ENCODE measurements around the gene ZNF521.

The ZNF521 gene

DNA sequence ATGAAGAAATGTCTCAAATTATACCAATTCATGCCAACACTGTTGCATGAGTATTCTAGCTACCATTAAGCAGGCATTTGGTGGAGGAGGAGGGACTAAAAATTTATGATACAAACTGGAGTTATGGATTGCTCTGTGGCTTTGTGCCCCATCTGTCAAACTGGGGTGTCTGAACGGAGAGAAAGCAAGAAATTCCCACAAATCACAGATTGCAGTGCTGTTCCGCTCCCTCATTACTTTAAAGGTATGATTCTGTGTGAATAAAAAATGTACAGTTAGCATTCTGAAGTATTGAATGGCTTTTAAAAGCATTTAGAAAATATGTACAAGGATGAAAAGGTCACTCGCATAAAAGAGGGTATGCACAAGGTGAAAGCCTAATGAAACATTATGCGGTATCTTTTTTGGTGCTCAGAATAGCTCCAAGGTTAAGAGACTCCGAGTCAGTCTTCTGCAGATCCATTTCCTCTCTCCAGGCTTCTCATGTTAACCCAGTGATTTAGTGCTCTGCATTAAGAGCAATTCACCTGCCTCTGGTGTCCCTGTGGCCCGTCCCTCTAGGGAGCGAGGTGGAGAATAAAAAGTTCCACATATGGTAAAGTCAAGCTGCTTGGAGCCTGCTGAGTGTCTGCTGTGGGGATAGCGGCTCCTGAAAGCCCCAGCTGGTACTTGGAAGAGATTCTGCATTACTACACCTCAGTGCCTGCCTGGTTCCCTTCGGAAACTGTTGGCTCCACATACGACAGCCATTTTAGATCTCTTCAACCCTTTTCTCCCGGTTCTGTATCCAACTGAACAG, 184.2 kb downstream of the ZNF521 start:
- DNase-seq (ENCODE audit: low read depth) = no peak

DNA sequence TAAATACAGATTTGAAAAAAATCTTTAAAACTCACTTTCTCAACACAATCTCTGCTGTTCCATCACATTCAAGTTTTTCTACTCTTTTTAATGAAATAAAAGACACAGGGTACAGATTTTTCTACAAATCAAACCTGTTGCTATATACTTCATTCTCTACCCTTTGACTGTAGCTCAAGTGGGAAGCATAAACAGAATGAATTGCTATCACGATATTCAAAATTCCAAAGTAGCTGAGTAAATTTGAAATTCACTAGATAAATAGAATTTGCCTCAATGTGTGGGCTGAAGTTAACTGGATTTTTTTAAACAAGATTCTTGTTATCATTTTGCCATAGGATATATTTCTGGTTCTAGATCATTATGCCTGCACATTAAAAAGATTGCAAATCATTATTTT, 185.9 kb downstream of the ZNF521 start:
- DNase-seq (ENCODE audit: low read depth) = no peak

DNA sequence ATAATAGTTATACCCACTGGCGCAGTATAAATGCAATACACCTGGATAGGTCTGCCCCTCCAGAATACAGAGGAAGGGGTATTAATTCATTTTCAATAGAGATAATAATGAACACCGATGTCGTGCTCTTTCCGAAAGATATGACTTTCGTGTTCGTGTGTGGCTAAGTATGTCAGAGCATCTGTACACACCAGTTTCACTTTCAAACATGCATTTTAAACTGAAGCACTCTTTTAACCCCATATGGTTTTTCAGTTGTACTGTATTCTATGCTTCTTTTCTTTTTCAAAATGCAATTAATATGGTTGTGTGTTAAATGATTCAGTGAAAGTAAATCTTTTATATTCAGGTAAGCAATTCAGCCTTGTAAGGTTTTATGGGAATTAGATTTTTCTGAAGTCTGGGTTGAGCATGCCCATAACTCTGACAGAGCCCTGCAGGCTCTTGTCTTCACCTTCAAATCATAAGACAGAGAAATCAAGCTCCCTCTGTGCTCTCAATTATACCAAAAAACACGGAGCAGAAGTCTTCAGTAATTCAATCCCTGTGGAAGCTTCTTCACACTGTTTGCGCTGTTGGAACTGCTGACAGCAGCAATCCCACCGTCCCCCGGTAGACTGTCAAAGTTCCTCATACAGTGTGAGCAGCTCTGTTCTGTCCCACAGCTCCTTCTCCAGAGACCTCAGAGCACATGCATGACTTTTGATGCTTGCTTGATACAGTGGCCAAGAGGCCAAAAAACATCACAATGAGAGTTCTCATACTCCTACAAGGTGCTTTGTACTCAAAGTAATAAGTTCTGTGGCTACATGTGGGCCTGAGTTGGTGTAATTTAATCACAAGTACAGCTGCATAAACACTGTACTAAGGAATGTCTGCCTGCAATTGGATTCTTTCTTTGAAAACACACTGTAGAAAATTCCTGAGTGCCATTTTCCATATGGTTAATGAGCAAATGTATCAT, 186.8 kb downstream of the ZNF521 start:
- DNase-seq (ENCODE audit: low read depth) = no peak

DNA sequence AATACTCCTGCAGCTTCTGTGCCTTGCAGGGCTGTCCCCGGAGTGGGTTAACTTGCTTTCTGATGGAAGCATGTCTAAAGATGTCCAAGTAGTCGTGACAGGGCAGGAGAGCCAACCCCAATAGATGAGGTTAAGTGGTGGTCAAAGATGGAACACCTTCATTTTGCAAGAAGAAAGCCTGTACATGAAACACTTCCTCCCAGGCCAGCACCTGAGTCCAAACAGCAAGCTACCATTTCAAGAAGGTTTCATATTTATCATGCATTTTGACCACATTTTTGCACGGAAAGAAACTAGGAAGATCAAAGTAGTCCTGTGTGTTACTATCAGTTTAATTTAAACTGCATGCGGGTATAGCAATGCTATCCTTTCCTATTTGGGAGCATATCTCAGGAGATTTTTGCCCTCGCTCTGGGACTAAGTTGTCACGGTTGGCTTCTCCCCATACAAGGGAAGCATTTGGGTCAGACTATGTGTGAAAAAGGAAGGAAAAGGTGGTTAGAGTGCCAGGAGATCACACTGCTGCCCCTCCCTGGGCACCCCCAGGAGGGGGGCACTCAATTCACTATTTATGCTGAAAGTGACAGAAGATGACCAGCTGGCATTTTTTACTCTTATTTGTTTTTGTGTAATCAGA, 187.6 kb downstream of the ZNF521 start:
- DNase-seq (ENCODE audit: low read depth) = no peak

DNA sequence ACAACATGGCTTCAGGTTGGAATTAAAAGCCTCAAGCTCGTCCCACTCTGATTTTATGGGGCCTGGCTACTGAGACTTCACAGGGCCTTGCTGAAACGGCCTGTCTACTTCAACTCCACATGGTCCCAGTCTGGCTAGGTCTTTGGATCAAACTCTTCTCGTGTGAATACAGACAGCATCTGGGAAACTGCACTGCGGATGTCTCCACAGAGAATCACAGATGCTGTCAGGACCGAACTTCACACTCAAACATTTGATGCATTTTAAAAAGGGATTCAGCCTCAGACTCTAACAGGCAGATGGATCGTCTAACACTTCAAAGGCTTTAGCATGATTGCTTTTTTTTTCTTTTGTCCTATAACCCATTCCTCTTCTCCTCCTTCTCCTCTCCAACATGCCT, 198.5 kb downstream of the ZNF521 start:
- no peak for DNase-seq (ENCODE audit: low read depth)

GRCh38 chr18:25147877-25148488, 204.0 kb downstream of the ZNF521 start:
- no peak for DNase-seq (ENCODE audit: low read depth)

DNA sequence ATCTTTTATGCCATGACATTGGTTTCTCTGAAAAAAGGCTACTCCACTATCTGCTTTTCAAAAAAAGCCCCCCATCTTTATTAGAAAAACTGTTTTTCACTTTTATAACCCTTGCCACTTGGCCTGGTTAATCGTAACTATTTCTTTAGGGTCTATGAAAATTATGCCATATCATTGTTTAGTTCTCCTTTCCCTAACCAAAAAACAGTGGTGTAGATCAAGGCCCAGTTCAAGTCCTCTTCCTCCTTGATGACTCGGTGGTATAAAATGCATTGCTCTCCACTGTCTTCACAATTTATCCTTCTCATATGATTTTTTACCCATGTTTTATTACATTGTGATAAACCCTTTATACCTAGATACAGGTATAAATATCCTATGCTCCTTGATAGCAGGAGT, 205.5 kb downstream of the ZNF521 start:
- DNase-seq (ENCODE audit: low read depth) = no peak

DNA sequence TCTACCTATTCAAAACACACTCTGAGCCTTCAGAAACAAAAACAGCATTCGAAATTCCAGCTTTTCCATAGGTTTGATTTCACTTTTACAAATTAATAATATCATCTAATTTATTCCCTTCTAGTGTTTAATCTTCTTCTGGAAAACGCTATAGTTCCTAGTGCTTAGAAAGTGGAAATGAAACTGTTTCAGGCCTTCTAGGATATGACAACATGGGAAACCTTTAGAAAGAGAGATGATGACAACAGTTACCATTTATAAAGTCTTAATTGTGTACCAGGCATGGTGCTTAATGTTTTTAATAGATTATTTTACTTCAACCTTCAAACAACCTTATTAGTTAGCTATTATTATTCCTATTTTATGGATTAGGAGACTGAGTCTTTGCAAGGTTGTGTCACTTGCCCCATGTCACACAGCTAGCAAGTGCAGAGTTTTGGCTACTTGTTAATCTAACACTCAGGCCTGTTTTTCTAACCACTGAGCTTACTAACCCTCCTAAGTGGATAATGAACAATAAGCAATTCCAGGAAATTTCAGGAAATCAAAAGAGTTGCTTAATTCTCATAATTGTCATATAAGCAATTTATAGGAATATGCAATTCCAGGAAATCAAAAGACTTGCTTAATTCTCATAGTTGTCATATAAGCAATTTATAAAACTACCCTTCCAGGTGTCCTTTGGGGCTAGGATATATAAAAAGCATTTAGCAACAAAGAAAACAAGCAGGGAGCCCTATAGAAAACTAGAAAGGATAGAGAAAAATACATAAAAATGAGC, 206.0 kb downstream of the ZNF521 start:
- no peak for DNase-seq (ENCODE audit: low read depth)

DNA sequence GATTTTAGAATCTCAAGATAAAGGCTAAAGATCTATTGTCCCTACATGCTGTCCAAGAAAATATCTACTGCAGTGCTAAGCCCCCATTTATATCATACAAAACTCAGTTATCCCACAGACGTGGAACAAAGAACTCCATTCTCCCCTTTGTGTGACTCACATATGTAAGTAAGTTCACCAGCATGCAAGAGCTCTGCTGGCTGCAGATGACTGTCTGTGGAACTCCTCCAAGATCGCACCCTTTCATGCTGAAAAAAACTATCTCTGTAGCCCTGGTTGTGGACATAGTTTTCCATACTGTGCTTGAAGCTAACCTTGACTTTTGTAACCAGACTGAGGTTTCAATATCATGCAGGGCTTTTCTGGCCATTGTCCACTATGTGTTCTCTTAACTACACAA, 207.1 kb downstream of the ZNF521 start:
- DNase-seq (ENCODE audit: low read depth) = no peak

- DNase-seq (ENCODE audit: low read depth) = no peak
These were observed 210.1 kb downstream of the ZNF521 start for GRCh38 chr18:25141886-25142285.

GRCh38 chr18:25141399-25141798, 210.6 kb downstream of the ZNF521 start:
- DNase-seq (ENCODE audit: low read depth) = no peak

DNA sequence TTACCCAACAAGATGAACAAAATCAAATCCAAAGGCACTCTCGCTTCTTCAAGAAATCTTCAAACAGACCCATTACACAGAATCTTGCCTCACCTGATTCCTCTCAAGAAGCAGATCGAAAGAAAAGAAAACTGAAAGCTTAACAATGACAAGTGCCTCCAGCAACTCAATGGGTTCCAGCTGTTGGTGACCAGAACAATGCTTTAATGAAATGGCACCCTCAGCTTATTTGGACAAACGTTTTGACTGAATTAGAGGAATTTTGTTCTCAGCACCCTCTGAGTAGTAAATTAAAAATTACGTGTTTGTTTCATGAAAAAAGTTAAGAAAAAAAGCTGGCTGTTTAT, 211.0 kb downstream of the ZNF521 start:
- DNase-seq (ENCODE audit: low read depth) = no peak

DNA sequence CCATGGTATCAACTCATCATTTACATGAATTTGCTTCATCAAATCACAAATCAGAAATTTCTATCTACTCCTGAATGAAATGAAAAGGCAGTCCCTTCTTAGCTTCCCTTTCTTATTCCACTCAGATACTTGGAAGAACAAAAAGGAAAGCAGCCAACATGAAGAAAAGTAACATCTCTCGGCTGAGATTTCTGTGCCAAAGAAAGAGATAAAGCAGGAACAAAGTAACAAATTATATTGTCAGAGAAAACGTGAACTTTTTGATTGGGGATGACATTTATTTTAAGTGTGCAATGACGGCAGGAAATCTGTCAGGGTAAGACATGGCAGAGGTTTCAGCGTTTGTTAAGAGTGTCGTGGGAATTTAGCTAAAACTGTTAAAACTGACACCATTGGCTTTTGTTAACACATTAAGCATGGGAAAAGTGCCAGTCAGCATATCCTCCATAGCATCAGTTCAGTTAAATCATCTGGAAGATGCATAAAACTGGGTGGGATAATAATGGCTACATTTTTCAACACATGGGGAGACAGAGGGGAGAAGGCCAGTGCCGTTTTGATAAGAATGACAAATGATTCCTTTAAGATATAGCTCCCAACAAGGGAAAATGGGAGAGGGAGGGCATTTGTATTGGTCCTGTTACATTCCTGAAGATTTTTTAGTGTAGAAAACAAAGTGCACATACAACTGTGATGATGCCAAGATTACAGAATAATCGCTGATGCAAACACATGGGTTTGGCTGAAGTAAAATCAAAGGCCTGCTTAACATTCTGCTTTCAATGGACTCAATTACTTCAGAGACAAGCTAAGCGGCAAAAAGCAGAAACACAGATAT, 211.6 kb downstream of the ZNF521 start:
- no peak for DNase-seq (ENCODE audit: low read depth)

DNA sequence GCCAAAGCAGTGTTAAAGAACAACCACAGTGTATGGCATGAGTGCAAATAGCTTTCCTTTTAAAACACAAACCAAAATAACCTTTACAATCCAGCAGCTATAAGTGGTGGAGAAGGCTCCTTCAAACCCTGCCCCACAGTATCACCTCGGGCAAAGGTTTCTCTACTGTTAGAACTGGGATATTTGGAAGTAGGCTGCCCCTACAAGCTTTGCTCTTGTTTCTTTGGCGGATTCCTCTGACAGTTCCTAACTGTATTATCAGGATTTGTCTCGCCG, 214.8 kb downstream of the ZNF521 start:
- DNase-seq (ENCODE audit: low read depth) = no peak

DNA sequence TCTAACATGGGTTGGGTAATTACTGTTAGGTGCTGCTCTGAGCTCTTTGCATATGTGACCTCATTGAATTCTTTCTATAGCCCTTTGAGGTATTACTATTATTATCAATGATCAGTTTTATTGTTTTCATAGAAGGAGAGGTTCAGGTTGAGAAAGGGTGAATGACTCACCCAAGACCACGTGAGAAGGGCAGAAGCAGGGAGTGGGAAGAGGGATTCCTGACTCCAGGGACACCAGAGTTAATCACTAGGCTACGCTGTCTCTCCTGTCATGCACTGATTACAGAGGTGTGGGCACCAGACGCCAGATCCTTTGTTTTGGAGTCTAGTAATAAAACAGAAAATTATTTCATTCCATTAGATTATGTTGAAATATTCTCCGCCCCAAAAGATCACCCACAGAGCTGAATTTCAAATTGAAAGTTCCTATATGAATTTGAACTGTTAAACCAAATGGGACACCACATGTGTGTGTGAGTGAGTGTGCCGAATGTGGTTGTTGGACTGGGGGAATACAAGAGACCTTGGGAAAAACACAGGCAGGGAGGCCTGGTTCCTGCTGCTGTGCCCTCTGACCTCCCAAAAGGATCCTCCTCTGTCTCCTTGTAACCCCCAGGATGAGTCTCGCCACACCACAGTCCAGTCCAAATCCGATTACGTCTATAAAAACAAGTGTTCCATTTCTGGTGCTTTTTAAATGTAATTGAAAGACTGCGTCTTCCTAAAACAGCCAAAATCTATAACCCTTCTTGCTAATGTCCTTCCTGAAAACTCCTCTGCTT, 215.4 kb downstream of the ZNF521 start:
- DNase-seq (ENCODE audit: low read depth) = no peak

GRCh38 chr18:25134861-25135260, 217.1 kb downstream of the ZNF521 start:
- no peak for DNase-seq (ENCODE audit: low read depth)

GRCh38 chr18:25133879-25134278, 218.1 kb downstream of the ZNF521 start:
- no peak for DNase-seq (ENCODE audit: low read depth)

GRCh38 chr18:25132786-25133496, 219.0 kb downstream of the ZNF521 start:
- no peak for DNase-seq (ENCODE audit: low read depth)

GRCh38 chr18:25126751-25127150, 225.2 kb downstream of the ZNF521 start:
- DNase-seq (ENCODE audit: low read depth) = no peak

Measured in activated gamma-delta T cell treated with anti-CD3 and anti-CD28 coated beads, Interleukin-2, amount 50 U/mL, for 16 hours (primary cell).